Skeletal muscle tissue (tissue), 4 donors: ENCODE data around the gene LIPG. TPM values are rescaled to one million over a fixed set of nuclear protein-coding genes. Genes with fewer than 3 reads are reported as not detected.

Source experiments
- H3K27ac ChIP-seq: one replicate; pipeline ENCODE4 v1.7.0; 2013; ENCODE audit warnings: mild to moderate bottlenecking, low read depth, low read length, inconsistent platforms
- H3K27me3 ChIP-seq, 3 donors: one replicate each; pipeline ENCODE4 v1.7.0; 2013; ENCODE audit warnings: low read length in 3 of 3; ENCODE audit not compliant: control insufficient read depth in 3 of 3, insufficient read depth in 3 of 3
- H3K36me3 ChIP-seq, 3 donors: one replicate each; pipeline ENCODE4 v1.7.0; 2013; ENCODE audit warnings: low read length in 3 of 3; ENCODE audit not compliant: control insufficient read depth in 3 of 3, insufficient read depth in 3 of 3
- H3K4me1 ChIP-seq, 3 donors: one replicate each; pipeline ENCODE4 v1.7.0; 2013; ENCODE audit warnings: low read length in 3 of 3, mild to moderate bottlenecking in 3 of 3; ENCODE audit not compliant: control insufficient read depth in 3 of 3, insufficient read depth in 3 of 3
- H3K4me3 ChIP-seq, 3 donors: one replicate each; pipeline ENCODE4 v1.7.0; 2013; ENCODE audit warnings: low read length in 3 of 3
- H3K9ac ChIP-seq, 3 donors: one replicate each; pipeline ENCODE4 v1.7.0; 2013; ENCODE audit warnings: low read length in 3 of 3, mild to moderate bottlenecking in 3 of 3, moderate library complexity in 2 of 3, low read depth in 1 of 3
- H3K9me3 ChIP-seq, 3 donors: one replicate each; pipeline ENCODE4 v1.7.0; 2013; ENCODE audit warnings: low read length in 3 of 3; ENCODE audit not compliant: control insufficient read depth in 3 of 3
- total RNA-seq: library from RNA; depleted of rRNA; stranded (reverse); fragments of >200 nt; gene quantifications from one replicate; pipeline ENCODE4 v1.2.3, GENCODE V29; 2014
- donor health status: Osteomylitis.

LIPG gene
- total RNA-seq, 1 donor from 2014 or later = 2.6 TPM

DNA sequence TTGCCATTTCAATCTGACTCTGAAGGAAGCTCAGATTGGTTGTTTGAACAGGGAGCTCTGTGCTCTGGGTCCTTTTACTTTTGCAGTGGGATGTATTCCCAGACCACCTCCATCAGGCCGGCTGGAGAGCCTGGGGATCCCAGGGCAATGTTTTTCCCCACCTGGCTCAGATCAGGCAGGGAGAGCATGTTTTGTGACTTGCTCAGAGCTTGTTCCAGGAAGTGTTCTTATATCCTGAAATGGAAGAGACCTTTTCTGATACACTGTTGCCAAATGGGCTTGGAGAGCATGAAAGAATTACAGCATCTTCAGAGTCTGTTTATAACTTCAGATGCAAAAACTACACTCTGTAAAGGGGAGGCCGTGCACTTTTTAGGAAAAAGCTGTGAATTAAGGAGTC is 56.0 kb downstream of the LIPG start:
- Histone ChIP-seq H3K4me1 (peaks cover 0 to 6% (median 6%) of the 10 kb centered on the region in 3 donors), H3K27ac (no peak overlapping the region), H3K9me3 (no peaks in the 10 kb centered on the region), H3K4me3 (no peak overlapping the region), H3K36me3 (no peaks in the 10 kb centered on the region), H3K27me3 (peaks cover 0 to 6% (median 2%) of the 10 kb centered on the region in 3 donors), H3K9ac (no peak overlapping the region)

DNA sequence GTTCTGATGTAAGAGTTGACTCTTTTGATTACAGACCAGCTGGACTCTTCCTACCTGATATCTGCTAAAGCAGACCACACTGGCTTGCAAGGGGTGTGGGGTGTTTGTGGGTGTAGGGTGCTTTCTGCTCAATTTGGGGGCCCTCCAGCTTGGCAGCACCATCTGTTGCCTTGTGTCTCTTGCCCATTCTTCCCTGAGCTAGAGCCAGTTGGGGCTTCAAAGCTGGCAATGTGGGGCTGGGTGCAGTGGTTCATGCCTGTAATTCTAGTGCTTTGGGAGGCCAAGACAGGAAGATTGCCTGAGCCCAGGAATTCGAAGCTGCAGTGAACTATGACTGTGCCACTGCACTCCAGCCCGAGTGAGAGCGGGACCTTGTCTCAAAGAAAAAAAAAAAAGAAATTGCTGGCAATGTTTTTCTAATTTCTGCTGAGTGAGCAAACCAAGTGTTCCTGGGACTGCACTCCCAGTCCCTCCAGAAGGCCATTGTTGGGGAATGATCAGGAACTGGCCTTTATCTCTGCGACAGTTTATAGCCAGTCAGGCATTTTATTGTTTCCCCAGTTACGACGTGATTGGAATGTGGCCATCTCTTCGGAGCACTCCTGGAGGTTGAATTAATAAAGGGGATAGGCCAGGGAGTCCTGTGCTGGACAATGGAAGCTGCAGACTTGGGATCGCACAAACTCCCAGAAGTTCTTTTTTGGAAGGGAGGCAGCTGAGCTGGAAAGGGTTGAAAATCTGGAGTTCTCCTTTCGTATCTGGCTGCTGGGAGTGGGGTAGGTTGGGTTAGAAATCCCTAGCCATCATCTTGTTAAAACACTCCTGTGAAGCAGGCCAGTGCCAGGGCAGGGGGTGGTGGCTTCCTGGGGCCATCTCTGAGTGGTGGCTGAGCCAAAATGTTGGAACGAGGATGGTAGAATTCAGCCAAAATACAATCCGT is 57.2 kb downstream of the LIPG start:
- H3K9ac ChIP-seq = no peak overlapping the region
- H3K4me1 ChIP-seq = peaks cover 0 to 6% (median 6%) of the 10 kb centered on the region in 3 donors
- H3K4me3 ChIP-seq = no peak overlapping the region
- peaks cover 0 to 6% (median 2%) of the 10 kb centered on the region in 3 donors for H3K27me3 ChIP-seq
- no peak overlapping the region for H3K27ac ChIP-seq
- no peaks in the 10 kb centered on the region for H3K9me3 ChIP-seq
- H3K36me3 ChIP-seq = no peaks in the 10 kb centered on the region

DNA sequence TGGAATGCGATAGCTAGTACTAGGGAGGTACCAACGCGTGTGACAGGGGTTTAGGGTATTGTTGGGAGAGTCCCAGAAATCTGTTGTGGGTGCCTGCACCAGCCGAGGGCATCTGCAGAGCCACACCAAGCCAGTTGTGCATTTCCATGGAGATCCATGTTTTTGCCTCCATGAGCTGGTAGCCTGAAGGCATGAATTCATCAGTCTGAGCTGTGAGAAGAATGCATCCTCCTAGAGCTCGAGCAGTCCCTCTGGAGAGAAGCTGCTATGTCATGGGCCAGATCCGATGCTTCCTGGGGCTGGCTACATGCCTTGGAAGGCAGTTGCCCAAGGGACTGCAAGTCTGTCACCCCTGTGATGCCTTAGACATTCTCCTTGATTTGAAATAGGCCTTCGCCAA is 57.9 kb downstream of the LIPG start:
- Histone ChIP-seq H3K27me3 (peaks cover 0 to 6% (median 2%) of the 10 kb centered on the region in 3 donors), H3K4me1 (peaks cover 0 to 6% (median 6%) of the 10 kb centered on the region in 3 donors), H3K27ac (no peak overlapping the region)

DNA sequence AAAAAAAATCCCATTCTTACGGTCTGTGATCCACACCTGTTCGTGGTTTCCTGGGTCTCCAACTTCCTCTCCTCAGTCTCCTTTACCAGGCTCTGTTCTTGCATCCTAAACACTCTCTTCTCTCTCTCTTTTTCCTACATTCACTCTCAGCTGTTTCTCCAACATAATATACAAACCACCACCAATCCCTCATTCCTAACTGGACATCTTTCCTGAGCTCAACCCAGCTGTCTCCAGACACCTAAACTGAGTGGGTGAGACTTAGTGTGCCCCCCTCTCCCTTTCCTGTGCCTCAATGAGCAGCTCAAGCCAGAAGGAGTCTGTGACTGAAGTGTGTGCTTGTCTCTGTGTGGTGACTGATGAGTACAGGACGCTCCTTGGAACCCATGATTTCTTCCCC is 59.4 kb downstream of the LIPG start:
- Histone ChIP-seq H3K4me3 (no peak overlapping the region), H3K4me1 (peaks cover 0 to 8% (median 6%) of the 10 kb centered on the region in 3 donors), H3K9me3 (no peaks in the 10 kb centered on the region), H3K36me3 (no peaks in the 10 kb centered on the region), H3K27ac (no peak overlapping the region), H3K9ac (no peak overlapping the region), H3K27me3 (peaks cover 0 to 6% (median 2%) of the 10 kb centered on the region in 3 donors)

More for the DNA sequence above, 57.9 kb downstream of the LIPG start:
- no peak overlapping the region for H3K4me3 ChIP-seq
- no peak overlapping the region for H3K9ac ChIP-seq
- H3K9me3 ChIP-seq = no peaks in the 10 kb centered on the region
- H3K36me3 ChIP-seq = no peaks in the 10 kb centered on the region

DNA sequence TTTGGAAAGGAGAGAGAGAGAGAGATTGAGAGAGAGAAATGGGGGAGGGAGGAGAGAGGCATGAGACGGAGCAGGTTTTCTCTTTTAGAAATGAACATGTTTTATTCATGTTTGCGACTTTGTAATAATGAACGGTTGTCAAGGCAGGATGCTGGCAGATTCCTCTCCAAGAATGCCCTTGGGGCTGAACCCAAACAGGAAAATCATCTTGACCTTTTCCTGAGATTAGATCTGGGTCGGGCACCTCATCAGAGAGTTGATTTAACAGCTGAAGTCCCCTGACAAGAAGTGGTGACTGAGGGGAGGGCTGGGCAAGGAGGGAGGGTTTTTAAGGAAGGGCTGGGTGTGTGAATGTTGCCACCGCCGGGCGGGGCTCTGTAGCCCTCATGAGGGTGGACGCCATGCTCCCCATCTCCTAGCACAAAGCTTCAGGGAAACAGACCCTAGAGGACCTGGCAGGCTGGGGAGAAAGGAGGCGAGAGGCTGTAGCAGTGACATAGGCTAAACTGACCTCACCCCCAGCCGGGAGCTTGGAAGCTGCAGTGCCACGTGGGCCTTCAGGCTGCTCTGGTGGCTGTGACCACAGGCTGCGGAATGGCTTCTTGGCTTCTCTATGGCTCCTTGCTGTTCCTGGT is 60.0 kb downstream of the LIPG start:
- Histone ChIP-seq H3K36me3 (no peaks in the 10 kb centered on the region), H3K9ac (no peak overlapping the region)

DNA sequence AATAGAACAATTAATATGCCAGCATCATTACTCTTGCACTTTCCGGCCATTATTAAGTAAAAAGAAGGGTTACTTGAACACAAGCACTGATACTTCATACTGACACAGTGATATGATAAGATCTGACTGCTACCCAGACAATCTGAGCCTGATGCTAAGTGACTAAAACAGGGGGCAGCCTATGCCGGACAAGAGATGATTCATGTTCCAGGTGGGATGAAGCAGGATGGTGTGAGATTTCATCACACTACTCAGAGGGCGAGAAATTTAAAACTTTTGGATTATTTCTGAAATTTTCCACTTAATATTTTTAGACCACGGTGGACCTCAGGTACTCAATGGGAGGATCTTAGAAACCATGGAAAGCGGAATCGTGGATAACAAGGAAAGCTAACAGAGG is 61.7 kb downstream of the LIPG start:
- Histone ChIP-seq H3K9me3 (no peaks in the 10 kb centered on the region), H3K36me3 (no peaks in the 10 kb centered on the region), H3K9ac (no peak overlapping the region), H3K4me3 (no peak overlapping the region), H3K27ac (no peak overlapping the region), H3K27me3 (peaks cover 0 to 6% (median 2%) of the 10 kb centered on the region in 3 donors), H3K4me1 (peaks cover 6 to 9% (median 9%) of the 10 kb centered on the region in 3 donors)

More for the DNA sequence above, 60.0 kb downstream of the LIPG start:
- Histone ChIP-seq H3K27ac (no peak overlapping the region), H3K9me3 (no peaks in the 10 kb centered on the region), H3K4me3 (no peak overlapping the region), H3K27me3 (peaks cover 0 to 6% (median 2%) of the 10 kb centered on the region in 3 donors), H3K4me1 (peaks cover 0 to 8% (median 6%) of the 10 kb centered on the region in 3 donors)

DNA sequence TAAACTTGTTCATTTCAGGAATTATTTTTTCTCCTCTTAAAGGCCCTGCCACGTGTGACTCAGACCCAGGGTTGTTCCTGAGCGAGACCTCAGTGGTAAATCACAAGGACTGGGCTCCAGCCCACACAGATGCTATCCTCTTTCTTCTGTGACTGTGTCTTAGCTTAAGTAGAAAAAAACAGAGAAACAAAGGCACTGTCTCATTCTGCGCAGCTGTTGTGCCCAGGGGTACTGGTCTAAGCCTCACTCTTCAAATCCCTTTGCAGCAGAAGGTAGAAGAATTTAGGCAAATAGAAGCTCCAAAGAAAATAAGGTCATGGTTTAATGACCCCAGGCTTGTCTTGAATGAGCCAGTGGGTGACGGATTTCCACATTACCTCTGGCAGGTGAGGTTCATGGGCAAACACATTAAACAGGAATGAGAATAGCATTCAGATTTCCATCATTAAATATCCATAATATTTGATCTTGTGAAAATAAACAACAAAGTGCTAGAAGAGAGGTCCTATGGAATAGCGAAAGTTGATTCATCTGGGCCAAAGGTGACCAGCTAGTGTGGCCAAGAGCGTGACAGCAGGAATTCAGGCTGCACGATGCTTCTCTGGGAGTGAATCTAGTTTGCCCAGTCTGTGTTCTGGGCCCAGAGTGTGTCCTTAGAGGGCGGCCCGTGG is 63.3 kb downstream of the LIPG start:
- Histone ChIP-seq H3K36me3 (no peaks in the 10 kb centered on the region), H3K9ac (no peak overlapping the region), H3K27me3 (peaks cover 0 to 6% (median 2%) of the 10 kb centered on the region in 3 donors), H3K27ac (no peak overlapping the region), H3K4me1 (peaks cover 11 to 17% (median 17%) of the 10 kb centered on the region in 3 donors), H3K4me3 (no peak overlapping the region), H3K9me3 (no peaks in the 10 kb centered on the region)

DNA sequence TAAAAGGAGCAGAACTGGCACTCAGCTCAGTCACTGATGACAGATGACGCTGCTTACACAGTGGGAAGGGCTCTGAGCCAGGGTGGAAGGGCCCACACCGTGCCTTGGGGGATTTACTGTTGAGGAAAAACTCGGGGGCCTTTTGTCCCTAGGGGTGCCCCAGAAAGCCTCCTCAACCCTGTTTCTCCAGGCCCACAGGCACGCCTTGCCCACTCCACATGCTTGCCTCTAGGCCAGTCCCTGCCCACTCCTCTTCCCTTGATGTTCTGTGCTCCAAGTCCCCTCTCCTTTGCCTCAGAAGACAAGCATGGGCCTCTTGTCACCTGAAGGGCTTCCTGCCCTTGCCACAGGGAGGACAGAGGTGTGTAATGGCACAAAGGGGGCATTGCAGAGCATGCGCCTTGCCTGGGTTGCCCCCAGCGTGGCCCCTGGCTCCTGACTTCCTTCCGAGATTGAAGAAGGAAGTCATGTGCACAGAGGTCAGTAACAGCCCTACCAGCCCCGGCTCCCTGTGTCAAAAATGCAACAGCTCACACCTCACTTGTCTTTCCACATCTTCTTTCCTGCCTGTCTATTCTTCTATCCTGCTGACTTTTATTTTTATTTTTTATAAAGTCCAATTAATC is 65.1 kb downstream of the LIPG start:
- H3K4me3 ChIP-seq = no peak overlapping the region
- H3K9ac ChIP-seq = no peak overlapping the region
- no peaks in the 10 kb centered on the region for H3K36me3 ChIP-seq
- H3K9me3 ChIP-seq = no peaks in the 10 kb centered on the region
- H3K27me3 ChIP-seq = peaks cover 0 to 3% (median 2%) of the 10 kb centered on the region in 3 donors
- no peak overlapping the region for H3K27ac ChIP-seq
- H3K4me1 ChIP-seq = peaks cover 11 to 17% (median 17%) of the 10 kb centered on the region in 3 donors

DNA sequence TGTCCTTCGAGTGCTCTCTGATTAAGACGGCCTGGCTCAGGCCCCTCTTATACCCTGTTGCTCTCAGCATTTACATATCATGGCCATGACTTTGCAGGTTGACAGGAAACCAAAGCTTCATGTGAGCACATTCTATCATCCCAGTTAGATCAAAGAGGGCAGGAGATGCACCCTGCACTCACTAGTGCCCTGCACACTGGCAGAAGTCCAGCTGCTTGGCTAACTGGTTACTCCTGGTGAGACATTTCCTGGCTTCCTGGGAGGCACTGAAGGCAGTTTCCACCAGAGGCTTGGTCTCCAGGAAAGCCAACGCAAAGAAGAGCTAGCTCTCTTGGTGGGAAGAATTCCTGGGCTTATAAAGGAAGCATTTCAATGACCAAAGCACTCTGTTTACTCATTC is 66.3 kb downstream of the LIPG start:
- Histone ChIP-seq H3K27ac (no peak overlapping the region), H3K4me1 (peaks cover 11 to 22% (median 17%) of the 10 kb centered on the region in 3 donors), H3K9ac (no peak overlapping the region), H3K36me3 (no peaks in the 10 kb centered on the region), H3K27me3 (no peaks in the 10 kb centered on the region), H3K4me3 (no peak overlapping the region), H3K9me3 (no peaks in the 10 kb centered on the region)
